HepG2 (cell line): Measurements from ENCODE around the gene PSENEN. TPM values are rescaled to one million over a fixed set of nuclear protein-coding genes. Genes with fewer than 3 reads are reported as not detected.

Experiments used
- ASH2L ChIP-seq: fragments of 300-600, 200-600 bp; sonication (generic); IDR thresholded peaks from 2 replicates; pipeline ENCODE4 v1.7.0; 2017; ENCODE audit warnings: low read depth, mild to moderate bottlenecking, moderate library complexity, mixed read lengths, low read length; ENCODE audit not compliant: insufficient read length
- ATF6 ChIP-seq: sonication (generic); formaldehyde crosslinking; conservative IDR thresholded peaks from 2 replicates; pipeline ENCODE4 v1.4.0; 2020; ENCODE audit warnings: missing genetic modification reagents
- E2F1 ChIP-seq: sonication (generic); formaldehyde crosslinking; IDR thresholded peaks from 2 replicates; pipeline ENCODE4 v1.5.0; 2020; ENCODE audit warnings: missing genetic modification reagents
- ELF1 ChIP-seq: sonication (generic); formaldehyde crosslinking; IDR thresholded peaks from 2 replicates; pipeline ENCODE4 v1.4.0; 2020; ENCODE audit warnings: missing genetic modification reagents
- FOXM1 ChIP-seq: sonication (generic); formaldehyde crosslinking; IDR thresholded peaks from 2 replicates; pipeline ENCODE4 v1.5.0; 2020; ENCODE audit warnings: missing genetic modification reagents
- HNF1A ChIP-seq, 2 experiments: sonication (generic) in 1 of 2; formaldehyde crosslinking in 1 of 2; IDR thresholded peaks; 2 replicates each; pipeline versions ENCODE4 v1.4.0 to v1.6.1; 2016 to 2020; ENCODE audit warnings: borderline replicate concordance in 1 of 2, low read depth in 1 of 2, mild to moderate bottlenecking in 1 of 2, missing genetic modification reagents in 1 of 2
- IKZF4 ChIP-seq: sonication (generic); formaldehyde crosslinking; IDR thresholded peaks from 2 replicates; pipeline ENCODE4 v1.5.1; 2020; ENCODE audit warnings: borderline replicate concordance, mild to moderate bottlenecking, low read depth, missing genetic modification reagents; ENCODE audit errors: not compliant biosample characterization
- NCOA5 ChIP-seq: sonication (generic); formaldehyde crosslinking; IDR thresholded peaks from 2 replicates; pipeline ENCODE4 v1.4.0; 2020; ENCODE audit warnings: missing genetic modification reagents
- NR1H2 ChIP-seq: sonication (generic); formaldehyde crosslinking; IDR thresholded peaks from 2 replicates; pipeline ENCODE4 v1.8.1; 2022; ENCODE audit warnings: low read depth, missing genetic modification reagents, borderline replicate concordance
- SNRNP70 ChIP-seq: fragments of 200-400 bp; formaldehyde crosslinking; IDR thresholded peaks from 2 replicates; pipeline ENCODE4 v1.6.1; 2017; ENCODE audit warnings: mild to moderate bottlenecking, low read depth, low read length, moderate library complexity
- TRIM24 ChIP-seq: sonication (generic); formaldehyde crosslinking; IDR thresholded peaks from 2 replicates; pipeline ENCODE4 v1.8.0; 2022; ENCODE audit warnings: mild to moderate bottlenecking, missing genetic modification reagents
- ZBTB14 ChIP-seq: sonication (generic); formaldehyde crosslinking; IDR thresholded peaks from 2 replicates; pipeline ENCODE4 v1.4.0; 2020; ENCODE audit warnings: missing genetic modification reagents
- ZBTB21 ChIP-seq: sonication (generic); formaldehyde crosslinking; IDR thresholded peaks from 2 replicates; pipeline ENCODE4 v1.4.0; 2020; ENCODE audit warnings: missing genetic modification reagents
- ZXDC ChIP-seq: sonication (generic); formaldehyde crosslinking; IDR thresholded peaks from 2 replicates; pipeline ENCODE4 v1.5.0; 2020; ENCODE audit warnings: mild to moderate bottlenecking, missing genetic modification reagents
- polyA plus RNA-seq, 8 experiments: library from polyadenylated mRNA; depleted of rRNA in 3 of 8; stranded (reverse) in 7 of 8; unstranded in 1 of 8; fragments of >200 nt; fragmentation: Illumina TruSeq in 4 of 8; extraction: Trizol in 4 of 8; gene quantifications; 2 replicates each; pipeline versions ENCODE4 v1.2.1 to v1.2.3, GENCODE V29; 2011 to 2016; ENCODE audit warnings: low read depth in 4 of 8, missing spikeins in 1 of 8, mixed read lengths in 1 of 8; ENCODE audit not compliant: insufficient read depth in 1 of 8
- total RNA-seq, 5 experiments: library from RNA; depleted of rRNA; stranded (reverse); fragments of >200 nt; fragmentation: Illumina TruSeq; extraction: Trizol; gene quantifications; 2 replicates each; pipeline ENCODE4 v1.2.3, GENCODE V29; 2016; ENCODE audit warnings: low read depth in 1 of 5

Gene PSENEN
- total and polyA plus RNA-seq, 2 of the 13 experiments (the other 11 are each of a cell fraction or from before 2014, with no cell fraction given), result 16.9 to 34.2 TPM

GRCh38 chr19:35783469-35784434 lies 38.3 kb downstream of the PSENEN start (continued):
- no peak for TF ChIP-seq HNF1A (IDR thresholded peaks at IDR 0.05; ENCODE audit: low read depth)
- no peak for TF ChIP-seq HNF1A (CRISPR knock-in tag; IDR thresholded peaks at IDR 0.05; ENCODE audit: borderline replicate concordance)
- no peak for TF ChIP-seq SNRNP70
- no peak for TF ChIP-seq E2F1
- TF ChIP-seq ZXDC (CRISPR knock-in tag), result no peak
- no peak for TF ChIP-seq ASH2L
- peak; percentile 62; the same call in 1 of the 2 replicates for TF ChIP-seq ZBTB21 (CRISPR knock-in tag)
- TF ChIP-seq FOXM1, result no peak
- no peak for TF ChIP-seq NCOA5 (CRISPR knock-in tag)
- TF ChIP-seq TRIM24, result no peak
- TF ChIP-seq ATF6, result no peak
- no peak for TF ChIP-seq ZBTB14 (CRISPR knock-in tag)
- no peak for TF ChIP-seq NR1H2
- TF ChIP-seq IKZF4, result no peak
- TF ChIP-seq ELF1 (CRISPR knock-in tag), result no peak
